Measurements from ENCODE around the gene CDC14B.
"Not testable (repeated sequence)": the region's sequence is repeated elsewhere in the genome, so short reads cannot be mapped to it uniquely, and the experiment has no call there.

Gene CDC14B

GRCh38 chr9:96619491-96620180 is at the start of gene CDC14B:
CDC14B (minus strand) TSS chr9:96619843; CDS start chr9:96619378, 465 bp downstream.
- TF ChIP-seq ZNF274 (IDR thresholded peaks at IDR 0.05; ENCODE audit: low read depth, low read length): no peak
- peak within 1 kb of the TSS; percentile 51; the same call in 1 of the 2 replicates for H3K4me3 ChIP-seq (ENCODE audit: low read length)

- TF ChIP-seq ZNF274 (IDR thresholded peaks at IDR 0.05; ENCODE audit: low read depth, low read length): no peak
- no peak overlapping the region for H3K4me3 ChIP-seq (ENCODE audit: low read length)
Measured at GRCh38 chr9:96668868-96669534, 49.4 kb upstream of the CDC14B start.

- no peak for TF ChIP-seq ZNF274 (IDR thresholded peaks at IDR 0.05; ENCODE audit: low read depth, low read length)
- no peak overlapping the region for H3K4me3 ChIP-seq (ENCODE audit: low read length)
Measured at GRCh38 chr9:96667363-96667728, 47.7 kb upstream of the CDC14B start.

- H3K4me3 ChIP-seq (ENCODE audit: low read length): not testable (repeated sequence)
Measured at GRCh38 chr9:96666653-96667362, 47.2 kb upstream of the CDC14B start.

DNA sequence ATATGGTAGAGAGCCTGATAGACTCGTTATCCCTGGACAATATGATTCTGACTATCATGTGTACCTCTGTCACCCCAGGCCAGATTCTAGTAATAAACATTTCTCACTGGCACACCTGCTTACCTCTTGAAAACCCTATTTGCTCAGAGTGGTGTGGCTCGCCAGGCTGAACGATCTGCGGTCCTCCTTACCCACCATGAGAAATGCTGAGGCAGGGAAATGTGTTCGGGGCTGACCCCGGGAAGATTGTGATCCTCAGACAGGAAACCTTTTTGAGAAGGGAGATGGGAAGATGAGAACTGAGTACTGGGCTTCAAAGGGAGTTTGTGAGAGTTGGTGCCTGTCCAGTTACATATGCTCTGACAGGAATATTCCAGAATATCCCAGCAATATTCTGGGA is 46.1 kb upstream of the CDC14B start:
- H3K4me3 ChIP-seq (ENCODE audit: low read length): no peak overlapping the region
- no peak for TF ChIP-seq ZNF274 (IDR thresholded peaks at IDR 0.05; ENCODE audit: low read depth, low read length)

DNA sequence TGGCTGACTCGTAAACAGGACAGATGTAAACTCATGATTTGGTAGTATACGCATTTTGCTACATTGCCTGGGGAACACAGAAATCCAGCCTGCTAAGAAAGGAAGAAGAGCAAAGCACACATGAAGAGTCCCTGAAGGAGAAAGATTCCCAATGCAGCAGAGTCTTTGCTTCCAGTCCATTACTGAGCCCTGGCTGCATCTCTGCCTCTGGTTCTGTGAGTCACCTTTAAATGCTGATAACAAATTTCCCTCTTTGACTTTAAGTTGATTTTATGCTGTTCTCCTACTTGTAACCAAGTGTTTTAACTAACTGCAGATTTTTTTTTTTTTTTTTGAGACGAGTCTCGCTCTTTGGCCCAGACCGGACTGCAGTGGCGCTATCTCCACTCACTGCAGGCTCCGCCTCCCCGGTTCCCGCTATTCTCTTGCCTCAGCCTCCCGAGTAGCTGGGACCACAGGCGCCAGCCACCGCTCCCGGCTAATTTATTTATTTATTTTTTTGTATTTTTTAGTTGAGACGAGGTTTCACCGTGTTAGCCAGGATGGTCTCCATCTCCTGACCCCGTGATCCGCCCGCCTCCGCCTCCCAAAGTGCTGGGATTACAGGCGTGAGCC is 44.0 kb upstream of the CDC14B start:
- H3K4me3 ChIP-seq (ENCODE audit: low read length): no peak overlapping the region
- TF ChIP-seq ZNF274 (IDR thresholded peaks at IDR 0.05; ENCODE audit: low read depth, low read length): no peak

GRCh38 chr9:96661711-96662110 is 42.1 kb upstream of the CDC14B start:
- no peak for TF ChIP-seq ZNF274 (IDR thresholded peaks at IDR 0.05; ENCODE audit: low read depth, low read length)
- no peak overlapping the region for H3K4me3 ChIP-seq (ENCODE audit: low read length)

GRCh38 chr9:96660692-96661248 is 41.1 kb upstream of the CDC14B start:
- no peak overlapping the region for H3K4me3 ChIP-seq (ENCODE audit: low read length)
- TF ChIP-seq ZNF274 (IDR thresholded peaks at IDR 0.05; ENCODE audit: low read depth, low read length): no peak

DNA sequence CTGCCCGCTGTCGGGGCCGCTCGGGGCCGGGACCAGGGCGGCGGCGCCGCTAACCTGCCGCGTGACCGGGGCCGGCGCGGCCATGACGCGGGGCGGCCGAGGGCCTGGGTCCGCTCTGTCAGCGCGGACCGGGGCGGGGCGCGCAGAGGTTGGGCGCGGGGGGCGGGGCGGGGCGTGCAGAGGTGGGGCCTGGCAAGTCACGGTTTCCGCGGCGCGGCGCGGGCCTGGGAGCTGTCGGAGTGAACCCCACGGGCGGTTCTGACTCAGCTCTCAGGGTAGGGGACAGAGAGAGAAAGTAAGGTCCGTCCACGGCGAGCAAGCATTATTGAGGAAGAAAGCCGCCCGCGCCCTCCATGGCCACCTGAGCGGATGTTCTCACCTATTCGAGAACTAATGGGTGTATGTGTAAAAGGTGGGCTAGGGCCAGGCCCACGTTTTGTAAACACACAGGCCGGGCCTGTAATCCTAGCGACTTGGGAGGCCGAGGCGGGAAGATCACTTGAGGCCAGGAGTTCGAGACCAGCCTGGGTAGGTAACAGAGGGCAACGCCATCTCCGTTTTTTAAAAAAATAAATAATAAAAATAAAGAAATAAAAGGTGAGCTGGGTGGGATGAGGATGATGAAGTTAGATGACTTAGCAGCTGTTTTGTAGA is 35.7 kb upstream of the CDC14B start, which contains the start of gene PRXL2C:
Gene PRXL2C, minus strand, starts transcription at position 120 of the 654 bp plus-strand sequence. Its CDS starts 36 bp downstream, at position 84.
- peak within 1 kb of the TSS; percentile 57 for H3K4me3 ChIP-seq (ENCODE audit: low read length)
- TF ChIP-seq ZNF274 (IDR thresholded peaks at IDR 0.05; ENCODE audit: low read depth, low read length): no peak

DNA sequence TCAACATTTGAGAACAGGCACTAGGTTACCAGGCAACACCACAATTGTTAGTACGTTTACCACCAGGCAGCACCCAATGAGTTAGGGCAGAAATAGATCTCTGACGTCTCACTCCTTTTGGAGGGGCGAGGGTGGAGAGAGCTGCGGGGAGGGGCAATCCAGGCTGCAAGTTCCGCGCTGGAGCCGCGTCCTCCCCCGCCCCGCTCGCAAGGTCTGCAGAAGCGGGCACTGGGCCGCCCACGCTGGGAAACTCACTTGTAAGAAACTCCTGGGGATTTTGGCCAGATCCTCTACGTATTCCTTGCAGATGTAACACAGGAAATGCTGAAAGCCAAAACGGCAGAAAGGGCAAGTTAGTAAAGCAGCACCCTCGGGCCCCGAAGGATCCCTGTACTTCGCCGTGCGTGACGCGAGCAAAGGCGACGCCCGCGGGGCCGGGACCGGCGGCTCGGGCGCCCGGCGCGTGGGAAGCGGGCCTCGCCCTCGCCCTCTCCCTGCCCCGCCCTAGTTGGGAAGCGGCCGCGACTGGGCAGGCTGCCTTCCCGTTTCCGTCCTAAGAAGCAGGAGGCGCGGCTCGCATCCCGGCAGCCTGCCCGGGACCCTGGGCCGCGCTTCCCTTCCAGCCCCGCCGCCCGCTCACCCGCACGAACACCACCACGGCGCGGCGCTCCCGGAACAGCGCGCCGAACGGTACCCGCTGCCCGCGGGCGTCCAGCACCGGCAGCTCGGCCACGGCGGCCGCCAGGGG is 35.0 kb upstream of the CDC14B start:
- H3K4me3 ChIP-seq (ENCODE audit: low read length): peak overlapping the region; percentile 57
- no peak for TF ChIP-seq ZNF274 (IDR thresholded peaks at IDR 0.05; ENCODE audit: low read depth, low read length)

GRCh38 chr9:96651626-96652025 is 32.0 kb upstream of the CDC14B start:
- no peak for TF ChIP-seq ZNF274 (IDR thresholded peaks at IDR 0.05; ENCODE audit: low read depth, low read length)

DNA sequence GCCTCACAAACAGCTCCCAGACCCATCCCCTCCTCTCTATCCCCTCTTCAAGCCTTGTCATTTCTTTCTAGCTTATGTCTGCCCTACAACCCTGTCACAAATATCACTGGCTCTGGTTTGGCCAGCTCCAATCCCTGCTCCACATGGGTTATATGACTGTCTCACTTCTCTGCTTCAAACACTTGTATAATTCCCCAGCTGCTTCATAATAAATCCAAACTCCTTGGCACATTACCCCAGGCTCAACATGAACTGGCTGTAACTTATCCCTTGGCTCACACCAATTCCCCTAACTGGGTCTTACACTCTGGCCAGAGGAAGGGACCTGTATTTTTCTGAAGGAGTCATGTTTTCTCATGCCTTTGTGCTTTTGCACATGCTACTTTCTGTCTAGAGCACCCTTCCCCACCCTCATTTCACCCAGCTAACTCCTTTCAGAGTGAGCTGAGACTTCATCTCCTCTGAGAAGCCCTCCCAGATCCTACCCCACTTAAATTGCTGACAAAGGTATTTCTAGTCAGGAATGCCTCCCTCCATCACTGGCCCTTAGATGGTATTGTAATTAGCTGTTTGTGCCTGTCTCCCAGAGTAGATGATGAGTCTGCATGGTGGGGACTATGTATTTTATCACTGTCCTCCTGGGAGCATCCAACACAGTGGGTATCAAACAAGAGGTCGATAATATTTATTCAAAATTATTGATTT is 30.1 kb upstream of the CDC14B start:
- TF ChIP-seq ZNF274 (IDR thresholded peaks at IDR 0.05; ENCODE audit: low read depth, low read length): no peak
- H3K4me3 ChIP-seq (ENCODE audit: low read length): no peak overlapping the region

More at GRCh38 chr9:96651626-96652025, 32.0 kb upstream of the CDC14B start:
- H3K4me3 ChIP-seq (ENCODE audit: low read length): no peak overlapping the region

All from GM08714 (cell line).